Measurements from ENCODE around the gene IFITM2. TPM values are rescaled to one million over a fixed set of nuclear protein-coding genes. Genes with fewer than 3 reads are reported as not detected.
"Not testable (repeated sequence)": the region's sequence is repeated elsewhere in the genome, so short reads cannot be mapped to it uniquely, and the experiment has no call there.

IFITM2 gene
- total RNA-seq, 1 donor from 2014 or later, result 200 TPM

DNA sequence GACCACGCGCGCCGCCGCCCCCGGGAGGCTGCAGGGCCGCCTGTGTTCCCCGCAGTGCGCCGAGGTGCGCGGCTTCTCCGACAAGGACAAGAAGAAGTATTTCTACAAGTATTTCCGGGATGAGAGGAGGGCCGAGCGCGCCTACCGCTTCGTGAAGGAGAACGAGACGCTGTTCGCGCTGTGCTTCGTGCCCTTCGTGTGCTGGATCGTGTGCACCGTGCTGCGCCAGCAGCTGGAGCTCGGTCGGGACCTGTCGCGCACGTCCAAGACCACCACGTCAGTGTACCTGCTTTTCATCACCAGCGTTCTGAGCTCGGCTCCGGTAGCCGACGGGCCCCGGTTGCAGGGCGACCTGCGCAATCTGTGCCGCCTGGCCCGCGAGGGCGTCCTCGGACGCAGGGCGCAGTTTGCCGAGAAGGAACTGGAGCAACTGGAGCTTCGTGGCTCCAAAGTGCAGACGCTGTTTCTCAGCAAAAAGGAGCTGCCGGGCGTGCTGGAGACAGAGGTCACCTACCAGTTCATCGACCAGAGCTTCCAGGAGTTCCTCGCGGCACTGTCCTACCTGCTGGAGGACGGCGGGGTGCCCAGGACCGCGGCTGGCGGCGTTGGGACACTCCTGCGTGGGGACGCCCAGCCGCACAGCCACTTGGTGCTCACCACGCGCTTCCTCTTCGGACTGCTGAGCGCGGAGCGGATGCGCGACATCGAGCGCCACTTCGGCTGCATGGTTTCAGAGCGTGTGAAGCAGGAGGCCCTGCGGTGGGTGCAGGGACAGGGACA, 26.7 kb upstream of the IFITM2 start:
- intact Hi-C loops (cut with micrococcal nuclease), result no loop called here
- peak; percentile 30 for DNase-seq

DNA sequence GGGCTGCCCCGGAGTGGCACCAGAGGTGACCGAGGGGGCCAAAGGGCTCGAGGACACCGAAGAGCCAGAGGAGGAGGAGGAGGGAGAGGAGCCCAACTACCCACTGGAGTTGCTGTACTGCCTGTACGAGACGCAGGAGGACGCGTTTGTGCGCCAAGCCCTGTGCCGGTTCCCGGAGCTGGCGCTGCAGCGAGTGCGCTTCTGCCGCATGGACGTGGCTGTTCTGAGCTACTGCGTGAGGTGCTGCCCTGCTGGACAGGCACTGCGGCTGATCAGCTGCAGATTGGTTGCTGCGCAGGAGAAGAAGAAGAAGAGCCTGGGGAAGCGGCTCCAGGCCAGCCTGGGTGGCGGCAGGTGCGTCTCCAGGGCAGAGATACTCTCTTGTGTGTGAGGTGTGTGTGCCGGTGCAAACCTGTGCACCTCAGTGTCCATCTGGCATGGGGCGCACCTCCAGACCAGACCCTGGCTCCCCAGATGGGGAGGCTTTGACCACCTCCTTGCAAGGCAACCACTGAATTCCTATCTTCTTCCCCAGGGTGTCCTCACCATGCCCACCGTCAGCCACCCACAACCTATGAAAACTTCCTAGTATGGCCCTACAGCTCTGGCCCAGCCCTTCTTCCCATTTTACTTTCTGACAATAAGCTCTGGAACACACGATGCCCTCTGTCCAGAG, 26.0 kb upstream of the IFITM2 start:
- ATAC-seq, result no peak
- no peak for DNase-seq
- intact Hi-C loops (cut with micrococcal nuclease), result no loop called here

More for the DNA sequence above, 26.7 kb upstream of the IFITM2 start:
- no peak for ATAC-seq

DNA sequence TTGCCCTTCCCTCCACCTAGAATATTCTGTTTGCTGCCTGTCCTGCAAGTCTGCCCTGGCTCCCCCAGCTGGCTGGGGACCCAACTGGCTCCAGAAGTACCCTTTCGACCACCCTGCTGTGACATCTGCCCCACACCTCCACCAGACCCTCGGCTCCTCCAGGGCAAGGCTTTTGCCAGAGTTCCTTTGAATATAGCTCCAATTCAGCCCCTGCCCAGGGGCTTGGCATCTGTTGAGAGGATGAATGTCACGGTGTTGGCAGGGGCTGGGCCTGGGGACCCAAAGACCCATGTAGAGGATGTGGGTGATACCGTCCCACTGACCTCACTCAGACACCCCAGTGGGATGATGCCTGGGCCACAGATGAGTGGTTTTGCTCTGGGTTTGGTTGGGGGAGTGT, 25.4 kb upstream of the IFITM2 start:
- intact Hi-C loops (cut with micrococcal nuclease), result no loop called here
- no peak for DNase-seq

DNA sequence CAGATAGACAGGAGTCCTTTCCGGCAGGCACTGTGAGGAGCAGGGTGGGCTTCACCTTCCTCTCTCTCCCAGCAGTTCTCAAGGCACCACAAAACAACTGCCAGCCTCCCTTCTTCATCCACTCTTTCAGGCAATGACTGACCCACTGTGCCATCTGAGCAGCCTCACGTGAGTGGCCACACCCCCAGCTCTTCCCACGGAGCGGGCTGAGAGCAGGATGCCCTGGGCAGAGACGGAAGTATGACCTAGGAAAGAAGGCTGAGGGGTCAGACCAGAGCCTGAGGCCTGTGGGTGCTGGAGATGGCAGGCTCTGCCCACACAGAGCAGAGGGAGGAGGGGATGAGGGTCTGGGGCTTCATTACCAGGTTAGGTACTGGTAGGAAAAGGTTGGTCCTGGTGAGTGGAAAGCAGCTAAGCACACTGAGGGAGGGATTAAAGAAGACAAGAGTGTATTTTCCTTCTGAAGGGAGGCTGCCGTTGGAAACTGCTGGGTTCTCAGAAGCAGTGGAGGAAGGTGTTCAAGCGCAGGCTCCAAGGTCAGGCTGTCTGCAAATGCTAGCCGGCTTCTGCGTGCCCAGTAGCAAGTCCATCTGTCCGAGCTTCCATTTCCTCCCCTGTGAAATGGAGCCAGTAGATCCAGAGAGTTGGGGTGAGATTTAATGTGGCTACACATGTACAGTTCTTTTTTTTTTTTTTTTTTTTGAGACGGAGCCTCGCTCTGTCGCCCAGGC, 24.8 kb upstream of the IFITM2 start:
- DNase-seq, result no peak
- ATAC-seq, result no peak
- intact Hi-C loops (cut with micrococcal nuclease), result no loop called here

More for the DNA sequence above, 25.4 kb upstream of the IFITM2 start:
- ATAC-seq, result no peak

DNA sequence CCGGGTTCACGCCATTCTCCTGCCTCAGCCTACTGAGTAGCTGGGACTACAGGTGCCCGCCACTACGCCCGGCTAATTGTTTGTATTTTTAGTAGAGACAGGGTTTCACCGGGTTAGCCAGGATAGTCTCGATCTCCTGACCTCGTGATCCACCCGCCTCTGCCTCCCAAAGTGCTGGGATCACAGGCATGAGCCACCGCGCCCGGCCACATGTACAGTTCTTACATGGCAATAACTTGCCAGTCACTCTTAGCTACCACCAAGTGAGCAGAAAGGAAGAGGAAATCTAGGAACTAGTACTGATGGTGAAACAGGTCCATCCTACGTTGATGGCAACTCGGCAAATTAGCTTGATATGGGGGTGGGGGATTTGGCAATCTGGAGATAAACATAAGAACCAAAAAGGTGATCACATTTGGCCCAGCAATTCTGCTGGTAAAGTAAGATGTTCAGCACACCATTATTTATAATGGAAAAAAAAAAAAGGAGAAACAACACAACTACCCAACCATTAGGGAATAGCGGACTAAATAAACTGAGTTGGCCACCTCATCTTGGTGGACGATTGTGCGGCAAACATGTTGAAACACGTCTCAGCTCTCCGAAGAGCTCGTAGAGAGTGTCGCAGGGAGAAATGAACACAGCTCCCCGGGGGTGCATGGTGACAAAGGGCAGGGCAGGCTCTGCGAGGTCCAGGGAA, 24.1 kb upstream of the IFITM2 start:
- intact Hi-C loops (cut with micrococcal nuclease), result no loop called here
- ATAC-seq, result no peak
- DNase-seq, result no peak

DNA sequence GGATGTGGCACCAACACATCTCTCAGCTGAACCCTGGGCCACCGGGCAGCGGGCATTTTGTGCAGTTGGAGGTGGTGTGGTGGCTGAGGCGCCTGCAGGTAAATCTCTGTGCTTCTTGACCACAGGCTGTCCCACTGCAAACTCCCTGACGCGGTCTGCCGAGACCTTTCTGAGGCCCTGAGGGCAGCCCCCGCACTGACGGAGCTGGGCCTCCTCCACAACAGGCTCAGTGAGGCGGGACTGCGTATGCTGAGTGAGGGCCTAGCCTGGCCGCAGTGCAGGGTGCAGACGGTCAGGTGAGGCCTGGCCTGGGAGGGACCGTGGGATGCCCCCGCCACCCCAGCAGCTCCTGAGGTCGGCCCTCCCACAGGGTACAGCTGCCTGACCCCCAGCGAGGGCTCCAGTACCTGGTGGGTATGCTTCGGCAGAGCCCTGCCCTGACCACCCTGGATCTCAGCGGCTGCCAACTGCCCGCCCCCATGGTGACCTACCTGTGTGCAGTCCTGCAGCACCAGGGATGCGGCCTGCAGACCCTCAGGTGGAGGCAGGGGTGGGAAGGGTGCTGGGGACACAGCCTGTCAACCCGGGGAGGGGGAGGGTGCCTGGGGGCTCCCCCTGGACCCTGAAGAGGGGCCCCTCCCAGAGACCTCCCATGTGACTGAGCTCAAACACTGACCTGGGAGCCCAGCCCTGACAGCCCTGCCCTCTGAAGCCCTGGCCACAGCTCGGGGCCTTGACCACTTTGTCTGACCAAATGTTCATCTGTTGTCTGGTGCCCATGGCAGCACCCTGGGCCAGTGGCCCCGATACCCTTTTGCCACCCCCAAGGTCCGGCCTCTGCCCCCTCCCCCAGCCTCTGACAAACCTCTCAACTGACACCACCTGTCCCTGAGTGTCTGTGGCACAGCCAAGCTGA, 23.3 kb upstream of the IFITM2 start:
- ATAC-seq (no peak), DNase-seq (no peak)
- intact Hi-C loops (cut with micrococcal nuclease), result no loop called here

DNA sequence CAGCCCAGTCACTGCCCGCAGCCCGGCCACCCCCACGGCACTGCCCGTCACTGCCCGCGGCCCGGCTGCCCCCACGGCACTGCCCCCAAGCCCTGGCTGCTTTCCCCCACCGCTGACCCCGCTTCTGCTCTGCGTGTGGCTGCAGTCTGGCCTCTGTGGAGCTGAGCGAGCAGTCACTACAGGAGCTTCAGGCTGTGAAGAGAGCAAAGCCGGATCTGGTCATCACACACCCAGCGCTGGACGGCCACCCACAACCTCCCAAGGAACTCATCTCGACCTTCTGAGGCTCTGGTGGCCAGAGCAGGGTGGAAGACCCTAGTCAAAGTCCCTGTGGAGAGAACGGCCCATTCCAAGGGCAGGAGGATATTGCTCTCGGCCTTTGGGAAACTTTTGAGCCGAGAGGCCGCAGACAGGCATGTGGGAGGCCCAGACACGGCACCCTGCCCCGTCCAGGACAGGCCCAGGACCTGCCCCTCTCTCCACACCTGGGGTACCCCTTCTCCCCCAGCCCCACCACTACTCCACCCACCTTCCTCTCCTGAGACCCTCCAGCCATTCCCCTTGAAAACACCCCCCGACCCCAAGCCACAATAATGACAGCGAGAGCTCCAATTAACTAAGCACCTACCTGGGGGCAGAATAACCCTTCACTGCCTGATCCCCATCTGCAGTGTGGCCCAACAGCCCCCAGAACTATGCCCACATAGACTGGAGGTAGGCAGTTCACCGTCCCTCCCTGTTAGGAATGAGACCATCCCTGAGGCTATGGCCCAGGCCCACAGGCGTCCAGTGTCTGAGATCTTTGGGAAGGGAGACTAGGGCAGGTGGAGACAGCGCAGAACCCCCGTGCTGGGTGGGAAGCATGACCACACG, 22.4 kb upstream of the IFITM2 start:
- intact Hi-C loops (cut with micrococcal nuclease), result no loop called here
- DNase-seq (no peak), ATAC-seq (no peak)

DNA sequence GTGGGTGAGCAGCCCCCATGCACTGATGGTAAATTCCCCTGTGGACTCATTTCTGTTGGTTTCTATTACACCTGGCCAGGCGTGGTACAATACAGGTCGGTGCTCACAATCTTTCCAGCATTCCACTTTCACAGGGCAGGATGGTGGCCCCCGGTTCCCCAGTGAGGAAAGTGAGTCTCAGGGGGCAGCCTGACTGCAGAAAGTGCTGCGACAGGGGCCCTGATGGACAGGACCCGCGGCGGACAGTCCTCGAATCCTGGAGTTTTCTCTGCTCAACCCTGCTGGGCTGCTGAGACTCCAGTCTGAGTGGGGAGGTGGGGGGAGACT, 21.8 kb upstream of the IFITM2 start:
- no peak for ATAC-seq
- intact Hi-C loops (cut with micrococcal nuclease), result no loop called here

DNA sequence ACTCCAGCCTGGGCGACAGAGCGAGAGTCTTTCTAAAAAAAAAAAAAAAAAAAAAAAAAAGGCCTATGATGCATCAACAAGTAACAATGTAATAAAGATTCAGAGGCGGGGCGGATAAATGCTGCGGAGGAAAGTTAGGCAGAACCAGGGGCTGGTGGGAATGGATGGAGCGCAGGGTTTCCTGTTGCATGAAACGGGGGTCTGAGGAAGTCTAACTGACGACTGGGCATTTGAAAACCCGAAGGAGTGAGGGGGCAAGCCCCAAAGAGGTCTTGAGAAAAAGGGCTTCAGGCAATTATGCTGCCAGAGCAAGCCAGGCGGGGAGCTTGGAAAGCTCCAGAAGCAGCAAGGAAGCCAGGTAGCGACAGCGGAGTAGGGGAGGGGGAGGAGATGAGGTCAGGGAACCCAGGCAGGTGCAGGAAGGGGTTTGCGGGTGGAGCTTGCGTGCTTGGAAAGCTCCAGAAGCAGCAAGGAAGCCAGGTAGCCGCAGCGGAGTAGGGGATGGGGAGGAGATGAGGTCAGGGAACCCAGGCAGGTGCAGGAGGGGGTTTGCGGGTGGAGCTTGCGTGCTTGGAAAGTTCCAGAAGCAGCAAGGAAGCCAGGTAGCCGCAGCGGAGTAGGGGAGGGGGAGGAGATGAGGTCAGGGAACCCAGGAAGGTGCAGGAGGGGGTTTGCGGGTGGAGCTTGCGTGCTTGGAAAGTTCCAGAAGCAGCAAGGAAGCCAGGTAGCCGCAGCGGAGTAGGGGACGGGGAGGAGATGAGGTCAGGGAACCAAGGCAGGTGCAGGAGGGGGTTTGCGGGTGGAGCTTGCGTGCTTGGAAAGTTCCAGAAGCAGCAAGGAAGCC, 20.4 kb upstream of the IFITM2 start:
- ATAC-seq; intact Hi-C loops (cut with micrococcal nuclease); DNase-seq: not testable (repeated sequence)

More for the DNA sequence above, 21.8 kb upstream of the IFITM2 start:
- DNase-seq, result no peak

DNA sequence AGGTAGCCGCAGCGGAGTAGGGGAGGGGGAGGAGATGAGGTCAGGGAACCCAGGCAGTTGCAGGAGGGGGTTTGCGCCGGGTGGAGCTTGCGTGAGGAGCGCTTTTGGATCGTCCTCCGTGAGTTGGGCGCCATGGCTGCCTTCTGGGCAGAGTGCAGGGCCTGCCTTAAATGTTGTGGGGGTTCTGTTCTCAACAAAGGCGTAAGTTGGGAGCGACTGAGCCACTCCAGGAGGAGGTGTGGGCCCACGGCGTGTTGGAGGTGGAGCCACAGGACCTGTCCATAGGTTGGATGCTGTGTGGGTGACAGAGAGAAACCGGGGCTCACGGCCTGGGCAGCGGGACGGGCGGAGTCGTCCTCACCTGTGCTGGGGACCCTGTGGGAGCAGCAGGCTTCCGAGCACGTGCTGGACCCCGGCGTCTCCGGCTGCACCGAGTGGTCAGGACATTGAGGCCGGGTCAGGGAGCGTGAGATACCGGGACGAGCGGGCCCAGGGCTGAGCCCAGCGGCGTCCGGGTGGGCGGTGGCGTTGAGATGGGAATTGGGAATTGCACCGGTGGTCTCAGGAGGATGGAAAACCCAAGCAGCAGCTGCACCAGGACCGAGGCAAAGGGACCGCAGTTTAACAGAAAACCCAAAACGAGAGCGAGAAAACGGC, 19.7 kb upstream of the IFITM2 start:
- no peak for ATAC-seq
- intact Hi-C loops (cut with micrococcal nuclease), result no loop called here

DNA sequence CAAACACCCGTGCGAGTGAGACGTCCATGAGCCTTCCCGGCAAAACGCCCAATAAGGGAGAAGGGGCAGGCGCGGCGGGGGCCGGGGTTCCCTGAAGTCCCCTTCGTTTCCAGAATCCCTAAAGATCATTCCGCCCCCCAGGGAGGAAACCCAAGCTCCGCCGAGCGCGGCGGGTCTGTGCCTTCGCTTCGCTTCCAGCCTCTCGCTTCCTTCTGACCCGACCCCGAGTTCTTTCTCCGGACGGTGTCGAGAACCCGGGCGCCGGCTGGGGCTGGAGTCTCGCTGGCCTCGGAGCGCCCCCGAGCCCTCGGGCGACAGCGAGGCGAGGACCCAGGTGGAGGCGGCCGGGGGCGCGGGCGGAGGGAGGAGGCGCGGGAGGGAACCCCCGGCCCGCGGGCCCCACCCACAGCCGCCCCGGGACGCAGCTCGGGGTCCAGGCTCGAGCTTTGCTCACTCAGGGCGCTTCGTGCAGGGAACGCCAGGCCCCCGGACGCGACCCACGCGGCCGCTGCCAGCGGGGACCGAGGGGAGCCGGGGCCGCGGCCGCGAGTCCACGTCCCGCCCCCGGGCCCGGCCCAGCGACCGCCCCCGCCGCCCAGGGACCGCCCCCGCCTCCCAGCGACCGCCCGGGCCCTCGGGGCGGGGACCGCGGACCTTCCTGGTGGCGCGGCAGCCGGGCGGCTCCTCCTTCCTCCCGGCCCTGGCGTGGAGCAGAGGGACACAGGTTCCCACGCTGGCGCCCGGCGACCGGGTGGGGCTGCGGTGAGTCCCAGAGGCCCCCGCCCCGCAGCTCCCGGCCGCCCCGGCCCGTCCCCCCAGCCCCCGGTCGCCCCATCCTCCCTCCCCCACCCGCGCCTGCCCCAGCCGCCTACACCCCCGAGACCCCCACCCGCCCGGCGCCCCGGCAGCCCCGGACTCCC, 18.9 kb upstream of the IFITM2 start, which contains the start of gene PGGHG:
Gene PGGHG (plus strand): TSS at position 649 of the 920 bp plus-strand sequence. CDS start 691 bp downstream, outside the sequence.
- ATAC-seq (peak; percentile 90), DNase-seq (peak; percentile 92)
- intact Hi-C loops (cut with micrococcal nuclease), result no loop called here

More for the DNA sequence above, 19.7 kb upstream of the IFITM2 start:
- DNase-seq, result no peak

DNA sequence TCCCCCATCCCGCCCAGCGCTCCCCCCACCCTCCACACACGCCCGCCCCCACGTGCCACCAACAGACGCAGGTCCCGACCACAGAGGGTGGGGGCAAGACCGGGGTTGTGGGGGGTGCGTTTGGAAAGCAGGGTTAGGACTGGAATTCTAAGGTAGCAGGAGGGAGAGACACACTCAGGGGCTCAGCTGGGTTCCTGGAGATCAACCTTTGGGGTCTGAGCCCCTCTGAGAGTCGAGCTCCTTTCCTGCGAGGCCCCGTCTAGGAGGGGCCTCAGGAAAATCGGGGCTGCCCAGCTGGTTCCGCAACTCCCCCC, 18.3 kb upstream of the IFITM2 start:
- intact Hi-C loops (cut with micrococcal nuclease), result no loop called here
- ATAC-seq, result peak; percentile 3
- DNase-seq, result no peak

DNA sequence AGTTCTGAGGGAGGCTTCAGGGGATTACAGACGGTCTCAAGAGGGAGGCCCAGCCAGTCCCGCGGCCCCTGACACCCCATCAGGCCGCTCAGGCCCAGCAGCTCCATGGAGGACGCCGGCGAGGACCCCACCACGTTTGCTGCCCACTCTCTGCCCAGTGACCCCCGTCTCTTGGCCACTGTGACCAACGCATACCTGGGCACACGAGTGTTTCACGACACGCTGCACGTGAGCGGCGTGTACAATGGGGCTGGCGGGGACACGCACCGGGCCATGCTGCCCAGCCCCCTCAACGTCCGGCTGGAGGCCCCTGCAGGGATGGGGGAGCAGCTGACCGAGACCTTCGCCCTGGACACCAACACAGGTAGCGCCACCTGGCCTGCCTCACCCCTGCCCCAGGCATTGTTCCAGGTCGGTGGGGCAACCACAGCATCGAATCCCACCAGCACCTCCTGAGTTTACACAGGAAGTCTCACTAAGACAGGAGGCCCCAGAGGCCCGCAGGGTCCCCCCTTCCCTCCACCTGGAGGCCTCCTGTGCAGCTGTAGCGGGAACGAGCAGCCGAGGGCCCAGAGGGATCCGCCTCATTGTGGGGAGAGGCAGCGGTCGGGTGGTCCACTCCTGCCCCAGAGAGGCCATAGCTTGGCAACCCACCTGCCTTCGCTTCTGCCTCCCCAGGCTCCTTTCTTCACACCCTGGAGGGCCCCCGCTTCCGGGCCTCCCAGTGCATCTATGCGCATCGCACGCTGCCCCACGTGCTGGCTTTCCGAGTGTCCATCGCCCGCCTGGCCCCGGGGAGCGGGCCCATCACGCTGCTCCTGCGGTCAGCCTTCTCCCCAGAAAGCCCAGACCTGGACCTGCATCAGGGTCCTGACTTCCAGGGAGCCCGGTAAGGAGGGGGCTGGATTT, 17.6 kb upstream of the IFITM2 start:
- ATAC-seq (no peak), DNase-seq (peak; percentile 31)
- intact Hi-C loops (cut with micrococcal nuclease), result no loop called here

DNA sequence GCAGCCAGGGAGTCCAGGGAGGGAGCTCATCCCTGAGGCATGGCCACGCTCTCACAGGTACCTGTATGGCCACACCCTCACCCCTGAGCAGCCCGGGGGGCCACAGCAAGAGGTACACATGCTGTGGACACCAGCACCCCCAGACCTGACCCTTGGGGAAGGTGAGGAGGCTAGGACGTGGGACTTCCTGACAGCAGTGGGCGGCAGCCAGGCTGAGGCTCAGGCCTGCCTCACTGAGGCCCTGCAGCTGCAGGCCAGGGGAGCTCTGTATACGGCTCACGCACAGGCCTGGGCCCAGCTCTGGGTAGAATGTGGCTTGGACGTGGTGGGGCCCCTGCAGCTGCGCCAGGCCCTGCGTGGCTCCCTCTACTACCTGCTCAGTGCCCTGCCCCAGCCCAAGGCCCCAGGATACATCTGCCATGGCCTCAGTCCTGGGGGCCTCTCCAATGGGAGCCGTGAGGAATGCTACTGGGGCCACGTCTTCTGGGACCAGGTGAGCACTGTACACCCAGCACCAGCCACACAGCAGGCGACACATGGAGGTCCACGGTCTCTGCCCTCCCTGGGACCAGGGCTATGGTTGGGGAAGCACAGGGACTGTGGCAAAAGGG, 16.9 kb upstream of the IFITM2 start:
- DNase-seq (peak; percentile 17), ATAC-seq (no peak)
- intact Hi-C loops (cut with micrococcal nuclease), result no loop called here

Data from left ventricle myocardium superior (tissue), 1 donor.